ENCODE results near the gene ANO7. TPM values are rescaled to one million over a fixed set of nuclear protein-coding genes. Genes with fewer than 3 reads are reported as not detected.

Gene ANO7
- total and polyA plus RNA-seq, 3 experiments from 2014 or later = 0.83 to 0.86 TPM; not detected in 1

DNA sequence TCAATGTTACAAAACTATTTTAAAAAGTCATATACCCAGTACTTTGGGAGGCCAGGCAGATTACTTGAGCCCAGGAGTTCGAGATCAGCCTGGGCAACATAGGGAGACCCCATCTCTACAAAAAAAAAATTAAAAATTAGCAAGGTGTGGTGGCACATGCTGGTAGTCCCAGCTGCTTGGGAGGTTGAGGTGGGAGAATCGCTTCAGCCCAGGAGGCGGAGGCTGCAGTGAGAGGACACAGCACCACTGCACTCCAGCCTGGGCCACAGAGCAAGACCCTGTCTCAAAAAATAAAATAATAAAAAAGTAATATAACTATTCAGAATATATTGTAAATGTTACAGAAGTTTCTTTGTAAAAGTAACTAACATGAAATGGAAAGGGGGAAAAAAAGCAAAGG is 41.1 kb upstream of the ANO7 start:
- no peak for DNase-seq
- H3K27me3 Mint-ChIP-seq = peaks cover 0 to 3% of the 10 kb centered on the region in 2 donors
- CTCF ChIA-PET = no interaction called here

GRCh38 chr2:241148239-241148638 is 40.2 kb upstream of the ANO7 start:
- Histone ChIP-seq H3K27ac (ENCODE audit: low read depth, low read length) (no peak overlapping the region), H3K4me3 (ENCODE audit: low read length) (peak overlapping the region; percentile 97), H3K9me3 (ENCODE audit: low read length) (no peaks in the 10 kb centered on the region), H3K27me3 (ENCODE audit: insufficient read depth, low read length, poor library complexity, severe bottlenecking) (no peaks in the 10 kb centered on the region), H3K4me1 (ENCODE audit: insufficient read depth, low read length) (peaks cover 26% of the 10 kb centered on the region), H3K36me3 (ENCODE audit: insufficient read depth, low read length) (no peaks in the 10 kb centered on the region)
- Mint-ChIP-seq H3K4me1 (peaks cover 30 to 58% (median 48%) of the 10 kb centered on the region in 3 donors), H3K27ac (peak overlapping the region; percentile 55 to 88 (median 76)), H3K27me3 (peaks cover 0 to 3% of the 10 kb centered on the region in 2 donors), H3K36me3 (peaks cover 0 to 37% (median 5%) of the 10 kb centered on the region in 3 donors), H3K4me3 (peak overlapping the region; percentile 85 to 100 (median 88)), H3K9me3 (no peaks in the 10 kb centered on the region)
- POLR2A ChIA-PET = interaction anchor here (2.3 kb wide), 1 partner anchor 36 kb away, joined by 14 read pairs; no protein-coding TSS in a partner anchor
- CTCF ChIA-PET = interaction anchor here (1.6 to 4.2 kb wide), 4 partner anchors 8 to 53 kb away, joined by 4 to 54 read pairs (median 8); no protein-coding TSS in a partner anchor
- no peak for DNase-seq

More for the DNA sequence above, 41.1 kb upstream of the ANO7 start:
- POLR2A ChIA-PET = interaction anchor here (0.7 kb wide), 1 partner anchor 37 kb away, joined by 3 read pairs; no protein-coding TSS in a partner anchor
- peaks cover 25% of the 10 kb centered on the region for H3K4me1 ChIP-seq (ENCODE audit: insufficient read depth, low read length)
- H3K36me3 Mint-ChIP-seq = peaks cover 1 to 43% (median 4%) of the 10 kb centered on the region in 3 donors
- H3K4me3 ChIP-seq (ENCODE audit: low read length) = no peak overlapping the region
- H3K27me3 ChIP-seq (ENCODE audit: insufficient read depth, low read length, poor library complexity, severe bottlenecking) = no peaks in the 10 kb centered on the region
- no peaks in the 10 kb centered on the region for H3K9me3 Mint-ChIP-seq
- H3K27ac Mint-ChIP-seq = peak overlapping the region in 1 of 8 donors; percentile 85
- peaks cover 29 to 56% (median 42%) of the 10 kb centered on the region in 3 donors for H3K4me1 Mint-ChIP-seq
- peak overlapping the region in 6 of 7 donors; percentile 26 to 95 (median 86) for H3K4me3 Mint-ChIP-seq
- no peaks in the 10 kb centered on the region for H3K9me3 ChIP-seq (ENCODE audit: low read length)
- H3K36me3 ChIP-seq (ENCODE audit: insufficient read depth, low read length) = no peaks in the 10 kb centered on the region
- H3K27ac ChIP-seq (ENCODE audit: low read depth, low read length) = no peak overlapping the region

DNA sequence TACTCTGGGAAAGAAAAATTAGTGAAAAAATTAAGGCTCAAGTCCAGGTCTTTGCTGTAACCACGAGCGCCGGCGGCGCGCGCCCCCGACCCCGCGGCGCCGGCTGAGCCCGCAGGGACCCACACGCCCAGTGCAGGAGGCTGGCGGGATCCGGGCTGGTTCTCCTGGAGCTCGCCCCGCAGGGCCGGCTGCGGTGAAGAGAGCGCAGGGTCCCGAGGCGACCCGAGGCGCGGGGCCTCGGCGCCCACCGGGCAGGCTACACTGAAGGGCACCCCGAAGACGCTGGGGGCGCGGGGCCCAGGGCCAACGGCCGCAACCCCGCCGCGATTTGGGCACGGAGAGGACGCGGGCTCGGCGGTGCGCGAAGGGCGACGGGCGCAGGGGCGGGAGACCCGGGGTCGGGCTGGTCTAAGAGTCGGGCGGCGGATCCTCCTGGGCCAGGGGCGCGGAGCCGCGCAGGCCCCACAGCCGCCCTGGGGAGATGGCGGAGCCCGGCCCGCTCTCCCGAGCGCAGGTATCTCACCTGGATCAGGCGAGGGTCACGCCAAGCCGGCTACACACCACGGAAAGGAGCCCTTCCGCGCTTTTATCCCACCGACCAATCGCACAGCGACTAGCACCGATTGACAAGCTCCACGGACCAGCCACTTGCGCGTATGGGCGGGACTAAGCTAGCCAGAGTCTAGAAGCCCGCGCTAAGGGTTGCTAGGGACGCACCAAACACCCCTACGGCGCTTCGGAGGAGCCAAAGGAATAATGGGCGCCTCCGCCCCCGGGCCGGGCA is 39.4 kb upstream of the ANO7 start, which contains the start of gene PASK:
TSS of gene PASK (minus strand) at position 582 of the 784 bp plus-strand sequence. CDS start 6,440 bp downstream, outside the sequence.
- Histone ChIP-seq H3K9me3 (ENCODE audit: low read length) (no peaks in the 10 kb centered on the region), H3K4me1 (ENCODE audit: insufficient read depth, low read length) (peaks cover 26% of the 10 kb centered on the region), H3K27me3 (ENCODE audit: insufficient read depth, low read length, poor library complexity, severe bottlenecking) (no peaks in the 10 kb centered on the region), H3K27ac (ENCODE audit: low read depth, low read length) (peak within 1 kb of the TSS; percentile 68), H3K4me3 (ENCODE audit: low read length) (peak within 1 kb of the TSS; percentile 97), H3K36me3 (ENCODE audit: insufficient read depth, low read length) (no peaks in the 10 kb centered on the region)
- Mint-ChIP-seq H3K4me1 (peaks cover 31 to 56% (median 52%) of the 10 kb centered on the region in 3 donors), H3K9me3 (no peaks in the 10 kb centered on the region), H3K27ac (peak within 1 kb of the TSS; percentile 87 to 99 (median 94)), H3K27me3 (peaks cover 0 to 3% of the 10 kb centered on the region in 2 donors), H3K36me3 (peaks cover 0 to 34% (median 5%) of the 10 kb centered on the region in 3 donors), H3K4me3 (peak within 1 kb of the TSS; percentile 93 to 100 (median 97))
- CTCF ChIA-PET = interaction anchor here (0.7 to 4.2 kb wide), 15 partner anchors 9 to 655 kb away, joined by 3 to 67 read pairs (median 6); partner anchors contain the start of gene MTERF4
- DNase-seq = peak; percentile 87 to 95 (median 90)
- POLR2A ChIA-PET = interaction anchor here (0.9 to 3.3 kb wide), 9 partner anchors 25 to 589 kb away, joined by 3 to 49 read pairs (median 11); partner anchors contain the start of genes DUSP28, HDLBP, MTERF4 and SEPTIN2

DNA sequence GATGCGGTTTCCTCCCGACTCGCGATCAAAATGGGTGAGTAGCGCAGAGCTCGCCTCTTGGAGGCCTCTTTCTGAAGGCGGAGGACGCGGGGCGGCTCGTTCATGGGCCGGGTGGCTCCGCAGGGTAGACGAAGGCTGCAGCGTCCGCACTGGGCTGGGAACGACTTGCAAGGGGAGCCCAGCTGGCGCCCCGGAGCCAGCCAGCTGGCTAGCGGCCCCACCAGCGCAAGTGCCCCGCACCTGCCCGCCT is 38.9 kb upstream of the ANO7 start:
- Histone ChIP-seq H3K4me3 (ENCODE audit: low read length) (peak overlapping the region; percentile 97), H3K4me1 (ENCODE audit: insufficient read depth, low read length) (peaks cover 26% of the 10 kb centered on the region), H3K27ac (ENCODE audit: low read depth, low read length) (peak overlapping the region; percentile 68), H3K9me3 (ENCODE audit: low read length) (no peaks in the 10 kb centered on the region), H3K36me3 (ENCODE audit: insufficient read depth, low read length) (no peaks in the 10 kb centered on the region), H3K27me3 (ENCODE audit: insufficient read depth, low read length, poor library complexity, severe bottlenecking) (no peaks in the 10 kb centered on the region)
- peaks cover 0 to 3% of the 10 kb centered on the region in 2 donors for H3K27me3 Mint-ChIP-seq
- no peaks in the 10 kb centered on the region for H3K9me3 Mint-ChIP-seq
- peak overlapping the region; percentile 93 to 100 (median 97) for H3K4me3 Mint-ChIP-seq
- ChIA-PET CTCF (interaction anchor here (0.7 to 4.2 kb wide), 16 partner anchors 9 to 654 kb away, joined by 3 to 67 read pairs (median 5); partner anchors contain the start of gene MTERF4), POLR2A (interaction anchor here (0.9 to 3.3 kb wide), 9 partner anchors 26 to 589 kb away, joined by 3 to 49 read pairs (median 11); partner anchors contain the start of genes DUSP28, HDLBP, MTERF4 and SEPTIN2)
- DNase-seq = no peak
- peak overlapping the region; percentile 70 to 94 (median 89) for H3K27ac Mint-ChIP-seq
- H3K36me3 Mint-ChIP-seq = peaks cover 0 to 33% (median 5%) of the 10 kb centered on the region in 3 donors
- H3K4me1 Mint-ChIP-seq = peaks cover 32 to 54% (median 52%) of the 10 kb centered on the region in 3 donors

DNA sequence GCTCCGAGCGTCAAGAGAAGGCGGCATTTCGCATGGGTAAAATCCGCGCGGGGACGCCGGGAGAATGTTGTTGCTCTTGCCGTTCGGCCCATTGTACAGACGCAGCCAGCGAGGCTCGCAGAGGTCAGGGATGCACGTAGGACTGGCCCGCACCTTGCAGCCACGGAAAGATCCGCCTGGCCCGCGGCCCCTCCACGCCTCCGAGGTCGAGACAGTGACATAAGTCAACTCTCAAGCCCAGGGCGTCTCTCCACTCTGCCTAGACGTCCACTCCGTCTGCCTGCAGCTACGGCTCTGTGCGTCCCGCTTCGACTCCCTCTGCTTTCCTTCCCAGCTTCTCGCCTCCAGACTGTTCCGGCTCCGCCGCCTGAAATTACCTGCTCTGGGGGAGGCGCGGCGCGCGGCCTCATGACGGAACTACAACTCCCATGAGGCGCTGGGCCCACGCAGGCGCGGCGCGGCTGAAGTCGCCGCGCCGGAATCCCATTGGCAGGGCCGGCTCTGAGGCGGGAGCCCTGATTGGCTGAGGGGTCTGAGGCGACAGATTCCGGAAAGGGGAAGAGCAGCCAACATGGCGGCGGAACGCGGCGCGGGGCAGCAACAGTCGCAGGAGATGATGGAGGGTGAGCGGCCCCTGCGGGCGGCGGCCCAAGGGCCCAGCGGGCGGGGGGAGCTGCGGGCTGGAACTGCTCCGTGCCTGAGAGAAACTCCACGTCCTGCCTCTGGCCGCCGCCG is 38.4 kb upstream of the ANO7 start, which contains the start of gene PPP1R7:
TSS of gene PPP1R7 (plus strand) at position 543 of the 735 bp plus-strand sequence. CDS start at position 572, 29 bp downstream.
- peaks cover 0 to 35% (median 5%) of the 10 kb centered on the region in 3 donors for H3K36me3 Mint-ChIP-seq
- H3K4me3 Mint-ChIP-seq = peak within 1 kb of the TSS; percentile 93 to 100 (median 97)
- peak within 1 kb of the TSS; percentile 87 to 99 (median 94) for H3K27ac Mint-ChIP-seq
- Histone ChIP-seq H3K4me1 (ENCODE audit: insufficient read depth, low read length) (peaks cover 26% of the 10 kb centered on the region), H3K9me3 (ENCODE audit: low read length) (no peaks in the 10 kb centered on the region), H3K27me3 (ENCODE audit: insufficient read depth, low read length, poor library complexity, severe bottlenecking) (no peaks in the 10 kb centered on the region), H3K36me3 (ENCODE audit: insufficient read depth, low read length) (no peaks in the 10 kb centered on the region), H3K4me3 (ENCODE audit: low read length) (peak within 1 kb of the TSS; percentile 97), H3K27ac (ENCODE audit: low read depth, low read length) (peak within 1 kb of the TSS; percentile 68)
- ChIA-PET CTCF (interaction anchor here (0.7 to 4.2 kb wide), 22 partner anchors 10 to 654 kb away, joined by 3 to 67 read pairs (median 5); partner anchors contain the start of genes D2HGDH and MTERF4), POLR2A (interaction anchor here (0.6 to 3.3 kb wide), 13 partner anchors 14 to 590 kb away, joined by 3 to 49 read pairs (median 5); partner anchors contain the start of genes DUSP28, HDLBP, MTERF4 and SEPTIN2)
- peaks cover 0 to 3% of the 10 kb centered on the region in 2 donors for H3K27me3 Mint-ChIP-seq
- peak; percentile 92 to 97 (median 93) for DNase-seq
- H3K9me3 Mint-ChIP-seq = no peaks in the 10 kb centered on the region
- H3K4me1 Mint-ChIP-seq = peaks cover 33 to 58% (median 52%) of the 10 kb centered on the region in 3 donors

DNA sequence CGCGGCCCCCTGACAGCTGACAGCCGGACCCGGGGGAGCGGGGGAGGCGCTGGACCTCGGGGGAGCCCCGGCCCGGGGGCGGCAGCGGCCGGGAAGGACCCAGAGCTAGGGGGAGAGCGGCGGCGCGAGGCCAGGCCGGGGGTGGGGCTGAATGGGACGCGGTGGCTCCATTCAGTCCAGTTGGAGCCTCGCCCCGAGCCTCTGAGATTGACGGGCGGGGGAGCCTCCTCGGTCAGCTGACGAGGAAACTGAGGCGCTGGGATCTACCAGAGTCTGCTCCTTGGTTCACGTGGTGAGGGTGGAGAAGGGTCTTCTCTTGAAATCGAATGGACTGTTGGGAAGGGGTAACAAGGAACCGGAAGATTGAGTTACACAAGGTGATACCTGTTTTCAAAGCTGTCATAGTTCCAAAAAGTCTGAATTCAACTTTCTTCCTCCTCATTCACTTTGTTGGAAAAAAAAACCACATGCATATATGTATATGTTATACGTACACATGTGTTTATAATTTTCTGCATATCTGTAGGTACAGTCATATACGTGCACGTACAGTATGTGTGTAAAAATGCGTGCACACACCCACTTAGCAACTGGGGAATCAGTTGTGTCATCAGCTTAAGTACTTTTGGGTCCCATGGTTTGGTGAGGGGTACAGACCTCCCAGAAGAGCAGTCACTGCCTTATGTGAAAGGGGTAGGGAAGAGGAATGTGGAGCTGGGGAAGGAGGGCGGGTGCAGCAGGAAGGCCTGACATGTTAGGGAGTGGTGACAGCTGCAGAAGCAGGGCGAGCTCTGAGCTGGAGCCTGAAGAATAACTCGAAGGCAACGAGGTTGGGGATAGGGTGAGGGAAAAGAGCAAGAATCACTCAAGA is 37.6 kb upstream of the ANO7 start:
- peaks cover 0 to 33% (median 5%) of the 10 kb centered on the region in 3 donors for H3K36me3 Mint-ChIP-seq
- peaks cover 0 to 3% of the 10 kb centered on the region in 2 donors for H3K27me3 Mint-ChIP-seq
- peak overlapping the region; percentile 87 to 99 (median 94) for H3K27ac Mint-ChIP-seq
- ChIA-PET CTCF (interaction anchor here (0.7 to 4.2 kb wide), 16 partner anchors 10 to 584 kb away, joined by 3 to 67 read pairs (median 6); partner anchors contain the start of genes D2HGDH and MTERF4), POLR2A (interaction anchor here (0.6 to 3.3 kb wide), 10 partner anchors 15 to 551 kb away, joined by 3 to 49 read pairs (median 4); partner anchors contain the start of genes ING5 and MTERF4)
- H3K9me3 Mint-ChIP-seq = no peaks in the 10 kb centered on the region
- Histone ChIP-seq H3K4me1 (ENCODE audit: insufficient read depth, low read length) (peaks cover 26% of the 10 kb centered on the region), H3K4me3 (ENCODE audit: low read length) (peak overlapping the region; percentile 97), H3K9me3 (ENCODE audit: low read length) (no peaks in the 10 kb centered on the region), H3K27me3 (ENCODE audit: insufficient read depth, low read length, poor library complexity, severe bottlenecking) (no peaks in the 10 kb centered on the region), H3K36me3 (ENCODE audit: insufficient read depth, low read length) (no peaks in the 10 kb centered on the region), H3K27ac (ENCODE audit: low read depth, low read length) (peak overlapping the region; percentile 68)
- peak overlapping the region; percentile 93 to 100 (median 97) for H3K4me3 Mint-ChIP-seq
- H3K4me1 Mint-ChIP-seq = peaks cover 33 to 58% (median 52%) of the 10 kb centered on the region in 3 donors
- DNase-seq = no peak
